ENCODE data around the gene CCDC88B.

- TF ChIP-seq, protein P1, sequence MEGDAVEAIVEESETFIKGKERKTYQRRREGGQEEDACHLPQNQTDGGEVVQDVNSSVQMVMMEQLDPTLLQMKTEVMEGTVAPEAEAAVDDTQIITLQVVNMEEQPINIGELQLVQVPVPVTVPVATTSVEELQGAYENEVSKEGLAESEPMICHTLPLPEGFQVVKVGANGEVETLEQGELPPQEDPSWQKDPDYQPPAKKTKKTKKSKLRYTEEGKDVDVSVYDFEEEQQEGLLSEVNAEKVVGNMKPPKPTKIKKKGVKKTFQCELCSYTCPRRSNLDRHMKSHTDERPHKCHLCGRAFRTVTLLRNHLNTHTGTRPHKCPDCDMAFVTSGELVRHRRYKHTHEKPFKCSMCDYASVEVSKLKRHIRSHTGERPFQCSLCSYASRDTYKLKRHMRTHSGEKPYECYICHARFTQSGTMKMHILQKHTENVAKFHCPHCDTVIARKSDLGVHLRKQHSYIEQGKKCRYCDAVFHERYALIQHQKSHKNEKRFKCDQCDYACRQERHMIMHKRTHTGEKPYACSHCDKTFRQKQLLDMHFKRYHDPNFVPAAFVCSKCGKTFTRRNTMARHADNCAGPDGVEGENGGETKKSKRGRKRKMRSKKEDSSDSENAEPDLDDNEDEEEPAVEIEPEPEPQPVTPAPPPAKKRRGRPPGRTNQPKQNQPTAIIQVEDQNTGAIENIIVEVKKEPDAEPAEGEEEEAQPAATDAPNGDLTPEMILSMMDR (IDR thresholded peaks at IDR 0.05) = no peak
- TF ChIP-seq POLR2AphosphoS5 (IDR thresholded peaks at IDR 0.05) (no peak), POLR2A (IDR thresholded peaks at IDR 0.05) (no peak)
These were observed 9.0 kb downstream of the CCDC88B start for GRCh38 chr11:64349025-64349387.

All from gastroesophageal sphincter (tissue), 3 donors.